ENCODE data around the gene BSN. TPM values are rescaled to one million over a fixed set of nuclear protein-coding genes. Genes with fewer than 3 reads are reported as not detected.

The BSN gene
- polyA plus RNA-seq (ENCODE audit: insufficient read length in 10 of 10), result 1 to 10 TPM in 3 of 10 donors, under 1 TPM in 7; 0.63 to 1.2 (median 0.91) TPM
- long read RNA-seq, donor 1, result 0 reads
- long read RNA-seq, donor 2, result 0 reads
- long read RNA-seq, donor 3, result 0 reads
- long read RNA-seq, donor 4, result 0 reads
- long read RNA-seq, donor 5, result 0 reads
- long read RNA-seq, donor 6, result 0 reads
- long read RNA-seq, donor 7, result 0 reads
- long read RNA-seq, donor 8, result 0 reads
- long read RNA-seq, donor 9, result 0 reads

- peak; percentile 93 to 97 (median 95) for DNase-seq
These were observed at the start of gene BSN for GRCh38 chr3:49553692-49554632. BSN (plus strand) TSS chr3:49554477; CDS start chr3:49554603, 126 bp downstream.

GRCh38 chr3:49506906-49507305 lies 47.4 kb upstream of the BSN start:
- no peak for DNase-seq

- no peak for DNase-seq
These were observed 45.2 kb upstream of the BSN start for GRCh38 chr3:49509028-49509561.

- no peak for DNase-seq
These were observed 42.6 kb upstream of the BSN start for GRCh38 chr3:49511639-49512038.

- DNase-seq, result no peak
These were observed 41.4 kb upstream of the BSN start for GRCh38 chr3:49512781-49513355.

GRCh38 chr3:49513494-49514124 lies 40.7 kb upstream of the BSN start:
- DNase-seq, result no peak

GRCh38 chr3:49518016-49518415 lies 36.3 kb upstream of the BSN start:
- no peak for DNase-seq

- no peak for DNase-seq
These were observed 35.8 kb upstream of the BSN start for GRCh38 chr3:49518441-49518840.

- DNase-seq, result no peak
These were observed 35.0 kb upstream of the BSN start for GRCh38 chr3:49519296-49519695.

GRCh38 chr3:49519916-49520385 lies 34.3 kb upstream of the BSN start:
- no peak for DNase-seq

- no peak for DNase-seq
These were observed 30.2 kb upstream of the BSN start for GRCh38 chr3:49523756-49524747.

- DNase-seq, result no peak
These were observed 24.7 kb upstream of the BSN start for GRCh38 chr3:49529567-49529966.

GRCh38 chr3:49530231-49530630 lies 24.0 kb upstream of the BSN start:
- no peak for DNase-seq

- no peak for DNase-seq
These were observed 23.6 kb upstream of the BSN start for GRCh38 chr3:49530701-49531100.

GRCh38 chr3:49531218-49531617 lies 23.1 kb upstream of the BSN start:
- no peak for DNase-seq

GRCh38 chr3:49531715-49532114 lies 22.6 kb upstream of the BSN start:
- DNase-seq, result no peak

GRCh38 chr3:49533031-49533430 lies 21.2 kb upstream of the BSN start:
- DNase-seq, result no peak

GRCh38 chr3:49533786-49534519 lies 20.3 kb upstream of the BSN start:
- no peak for DNase-seq

GRCh38 chr3:49534581-49535441 lies 19.5 kb upstream of the BSN start:
- no peak for DNase-seq
